CD4-positive, alpha-beta T cell treated with Interleukin-1 beta for 1 hour (primary cell): Measurements from ENCODE around the gene VWA8.
"Not testable (repeated sequence)": the region's sequence is repeated elsewhere in the genome, so short reads cannot be mapped to it uniquely, and the experiment has no call there.

Experiments
- DNase-seq, 2 donors: peaks; one replicate each; pipeline ENCODE4 v3.0.0-alpha.2; 2020 to 2022

VWA8 gene

DNA sequence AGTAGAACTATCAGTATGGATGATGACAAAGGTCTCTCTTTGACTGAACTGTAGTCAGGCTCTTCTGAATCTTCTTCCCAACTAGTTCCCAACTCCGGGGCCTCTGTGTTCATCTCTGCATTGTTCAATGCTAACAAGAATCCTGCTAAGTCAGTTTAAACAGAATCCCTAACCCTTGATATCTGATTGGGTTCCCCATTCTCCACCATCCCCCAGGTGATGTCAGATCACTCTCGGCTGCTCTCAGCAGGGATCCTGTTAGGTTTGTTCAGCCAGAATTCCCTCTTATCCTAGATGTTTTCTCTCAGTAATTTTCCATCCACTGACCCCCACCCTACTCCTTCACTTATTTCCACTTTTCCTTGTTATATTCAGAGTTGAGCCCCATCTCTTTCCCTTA lies 280.0 kb downstream of the VWA8 start:
- no peak for DNase-seq

DNA sequence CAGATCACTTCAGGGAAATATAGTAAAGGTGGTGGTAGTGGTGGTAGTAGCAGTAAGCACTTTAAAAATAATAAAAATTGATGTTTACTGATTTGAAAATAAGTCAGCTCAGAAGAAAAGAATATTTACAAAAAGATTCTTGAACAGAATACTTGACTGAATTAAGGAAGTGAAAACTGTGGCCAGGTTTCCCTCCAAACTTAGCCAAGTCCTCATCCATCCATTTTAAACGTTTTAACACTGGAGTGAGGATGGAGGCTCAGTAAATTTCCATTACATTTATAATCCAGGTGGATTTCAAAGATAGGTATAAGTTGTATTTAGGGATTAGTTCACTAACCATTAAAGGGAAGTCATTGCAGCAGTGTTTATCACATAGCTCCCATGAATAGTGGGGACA lies 282.1 kb downstream of the VWA8 start:
- DNase-seq, result no peak

DNA sequence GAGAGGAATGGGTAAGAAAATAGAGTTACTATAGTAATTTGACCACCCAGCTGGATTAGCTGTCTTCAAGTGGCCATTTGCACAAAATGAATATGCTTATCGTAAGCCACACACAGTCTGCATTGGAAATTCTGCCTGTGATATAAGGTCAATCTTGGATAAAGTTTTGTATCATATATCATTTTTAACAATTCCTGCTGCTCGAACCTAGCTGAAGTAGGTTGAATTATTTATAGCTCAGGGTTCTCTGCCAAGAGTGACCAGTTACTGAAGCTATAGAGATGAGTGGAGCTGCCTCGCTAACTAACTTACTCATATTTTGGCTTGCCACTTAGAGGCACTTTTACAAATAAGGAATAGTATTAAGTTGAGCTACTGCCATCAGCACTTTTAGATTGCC lies 282.7 kb downstream of the VWA8 start:
- DNase-seq, result no peak

DNA sequence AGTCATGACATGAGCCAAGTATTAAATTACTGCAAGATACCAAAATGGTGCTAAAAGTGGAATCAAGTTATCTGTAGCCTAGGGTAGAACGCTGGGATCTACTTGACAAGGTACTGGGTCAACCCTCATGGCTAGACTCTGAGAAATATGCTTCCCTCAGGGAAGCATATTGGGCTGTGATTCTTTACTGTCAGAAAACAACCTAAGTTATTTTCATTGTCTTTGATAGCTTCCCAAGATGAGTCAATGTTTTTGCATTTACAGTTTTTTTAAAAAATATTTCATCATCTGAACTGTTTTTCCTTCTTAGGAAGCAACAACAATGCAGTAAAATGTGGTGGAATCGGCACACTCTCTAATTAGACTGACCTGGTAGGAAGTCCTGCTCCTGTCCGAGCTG lies 285.6 kb downstream of the VWA8 start:
- DNase-seq, result no peak

DNA sequence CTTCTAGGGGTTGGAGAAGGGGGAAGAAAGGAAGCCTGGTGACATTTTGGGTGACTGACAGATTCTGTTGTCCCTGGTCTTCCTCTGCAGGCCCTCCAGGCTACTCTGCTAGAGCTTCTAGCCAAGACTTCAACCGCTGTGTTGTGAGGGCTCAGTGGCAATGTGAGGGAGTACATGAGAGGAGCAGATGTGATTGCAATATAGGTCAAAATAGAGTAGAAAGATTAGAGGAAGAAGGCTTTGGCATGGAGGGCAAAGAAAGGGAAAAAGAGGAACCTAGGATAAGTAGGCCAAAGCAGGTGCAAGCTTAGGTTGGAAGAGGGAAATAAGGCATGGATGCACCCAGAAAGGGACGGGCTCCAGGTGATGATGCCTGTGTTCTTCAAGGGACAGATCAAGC lies 286.7 kb downstream of the VWA8 start:
- no peak for DNase-seq

DNA sequence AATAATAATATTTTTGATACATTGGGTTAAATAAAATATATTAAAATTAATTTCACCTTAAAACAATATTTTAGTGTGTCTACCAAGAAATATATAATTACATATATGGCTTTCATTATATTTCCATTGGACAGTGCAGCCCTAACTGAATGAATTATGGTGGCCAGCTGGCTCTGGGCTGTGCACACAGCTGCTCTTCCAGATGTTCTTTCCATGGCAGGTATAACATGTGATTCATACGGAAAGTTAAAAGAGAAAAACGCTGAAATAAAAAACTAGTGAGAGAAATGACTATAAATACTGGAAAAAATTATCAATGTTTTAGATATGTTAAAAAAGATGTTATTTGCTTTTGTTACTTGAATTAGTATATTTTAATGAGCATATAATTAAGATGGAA lies 287.3 kb downstream of the VWA8 start:
- no peak for DNase-seq

DNA sequence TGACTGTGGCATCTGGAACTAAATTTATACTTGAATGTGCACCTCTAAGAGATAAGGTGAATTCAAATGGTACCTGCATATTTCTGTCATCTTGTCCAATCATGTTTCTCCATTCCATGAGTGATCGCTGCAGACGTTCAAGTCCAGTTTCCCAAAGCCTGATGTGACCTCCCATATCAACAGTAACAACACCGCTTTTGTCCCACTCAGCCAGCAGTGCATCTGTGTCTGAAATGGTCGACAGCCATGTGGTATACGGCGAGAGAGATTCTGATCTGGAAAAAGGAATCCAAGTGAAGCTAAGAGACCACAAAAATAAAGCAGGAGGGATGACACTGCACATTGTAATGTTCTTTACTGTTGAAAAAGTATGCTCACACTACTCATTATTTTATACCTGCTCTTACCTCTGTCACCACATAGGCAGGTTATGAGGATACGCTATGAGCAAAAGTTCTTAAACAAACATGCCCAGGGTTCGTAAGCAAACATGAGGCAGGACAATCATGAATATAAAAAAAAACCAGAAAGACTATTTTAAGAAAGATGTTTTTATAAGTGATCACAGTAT lies 290.0 kb downstream of the VWA8 start:
- DNase-seq, result no peak

DNA sequence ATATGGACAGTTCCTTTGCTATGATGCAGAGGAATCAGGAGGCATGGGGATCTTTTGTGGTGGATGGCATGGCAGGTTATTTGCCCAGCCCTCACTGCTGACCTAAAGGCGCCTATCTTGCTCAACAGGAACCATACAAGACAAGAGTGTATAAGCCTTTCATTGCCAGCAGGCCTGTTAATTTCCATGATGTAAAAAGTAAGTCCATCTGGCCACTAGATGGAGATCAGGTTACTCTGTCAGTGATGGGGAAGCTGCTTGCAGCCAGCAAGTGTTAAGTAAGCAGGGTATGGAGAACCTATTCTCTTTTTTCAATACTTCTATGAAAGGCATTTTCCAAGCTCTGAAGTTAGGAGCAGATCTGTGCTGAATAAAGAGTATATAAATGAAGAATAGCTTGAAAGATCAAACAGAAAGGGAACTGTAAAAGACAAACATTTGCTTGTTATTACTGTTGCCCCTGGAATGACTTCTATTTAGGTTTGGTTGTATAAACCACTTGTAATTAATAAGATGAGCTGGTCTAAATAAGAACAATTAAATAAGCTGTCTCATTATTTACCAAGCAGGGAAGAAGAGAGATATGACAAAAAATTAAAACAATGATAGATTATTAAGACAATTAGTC lies 292.7 kb downstream of the VWA8 start:
- DNase-seq, result peak; percentile 35 to 63

DNA sequence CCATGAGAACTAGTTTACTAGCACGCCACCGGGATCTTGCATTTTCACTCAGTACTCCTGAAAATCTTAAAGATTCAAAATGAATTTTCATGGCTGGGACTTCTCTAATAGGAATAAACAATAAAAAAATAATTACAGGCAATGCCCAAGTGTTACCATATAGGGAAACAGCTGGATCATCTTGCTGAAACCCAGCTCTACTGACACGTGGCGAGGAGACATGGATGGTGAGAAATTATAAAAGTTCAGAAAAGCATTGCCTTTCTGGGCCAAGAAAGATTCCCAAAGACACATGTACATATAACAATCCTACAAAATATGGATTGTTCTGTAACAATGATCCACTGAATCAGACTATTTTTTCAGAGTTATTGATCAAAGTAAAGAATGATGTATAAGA lies 294.3 kb downstream of the VWA8 start:
- DNase-seq, result no peak

DNA sequence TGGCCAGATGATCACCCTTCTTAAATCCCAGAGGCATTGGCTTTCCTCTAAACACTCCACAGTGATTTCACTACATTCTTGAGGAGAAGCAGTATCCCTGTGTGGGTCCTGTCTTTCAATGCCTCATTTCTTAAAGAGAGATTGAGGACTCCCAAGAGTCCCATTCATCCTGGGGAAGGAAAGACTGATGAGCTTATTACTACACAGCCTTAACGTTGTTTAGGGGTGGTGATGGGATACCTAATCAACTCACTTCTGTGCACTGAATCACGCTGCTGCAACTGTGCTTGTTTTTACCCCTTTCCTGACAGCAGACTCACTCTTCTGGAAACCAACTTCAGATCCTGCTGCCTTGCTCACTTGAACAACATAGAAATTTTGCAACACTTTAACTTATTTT lies 300.5 kb downstream of the VWA8 start:
- DNase-seq, result no peak

DNA sequence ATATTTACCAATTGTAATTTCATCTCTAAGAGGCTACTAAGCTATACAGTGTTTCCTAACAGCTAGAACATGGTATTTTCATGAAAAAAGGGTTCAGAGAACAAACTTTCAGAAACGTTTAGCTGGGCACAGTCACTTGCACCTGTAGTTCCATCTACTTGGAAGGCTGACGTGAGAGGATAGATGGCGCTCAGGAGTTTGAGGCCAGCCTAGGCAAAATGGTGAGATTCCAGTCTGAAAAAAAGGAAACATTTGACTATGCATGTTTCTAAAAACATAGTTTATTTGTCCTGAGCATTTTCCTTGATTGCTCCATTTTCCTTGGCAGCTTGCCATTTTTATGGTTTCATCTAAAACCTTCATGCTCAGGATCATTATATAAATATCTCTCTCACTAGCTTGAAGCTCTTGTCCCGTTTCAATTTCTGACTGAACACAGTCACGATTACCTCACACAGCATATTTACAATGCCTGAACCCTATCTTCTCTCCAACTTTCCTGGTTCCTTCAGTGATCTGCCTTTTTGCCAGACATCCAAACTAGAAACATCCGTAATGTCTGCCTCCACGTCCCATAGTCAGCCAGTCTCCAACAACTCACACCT lies 302.8 kb downstream of the VWA8 start:
- no peak for DNase-seq

DNA sequence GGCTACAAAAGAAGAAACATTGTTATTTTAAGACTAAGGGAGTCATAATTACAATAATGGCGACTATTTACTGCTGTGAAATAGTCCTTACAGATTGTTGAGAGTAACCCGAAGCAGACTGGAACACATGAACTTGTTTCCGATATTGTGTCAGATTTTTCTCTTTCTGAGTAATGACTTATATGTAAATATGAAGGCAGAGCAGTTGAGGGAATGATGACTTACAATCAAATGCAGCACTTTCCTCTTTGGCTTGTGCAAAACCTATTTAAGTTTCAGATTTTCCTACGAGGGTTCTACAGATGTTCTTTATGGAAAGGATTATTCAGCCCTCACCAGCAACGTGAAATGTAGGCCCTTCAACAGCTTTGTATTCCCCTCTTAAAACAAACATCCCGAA lies 304.9 kb downstream of the VWA8 start:
- DNase-seq, result no peak

DNA sequence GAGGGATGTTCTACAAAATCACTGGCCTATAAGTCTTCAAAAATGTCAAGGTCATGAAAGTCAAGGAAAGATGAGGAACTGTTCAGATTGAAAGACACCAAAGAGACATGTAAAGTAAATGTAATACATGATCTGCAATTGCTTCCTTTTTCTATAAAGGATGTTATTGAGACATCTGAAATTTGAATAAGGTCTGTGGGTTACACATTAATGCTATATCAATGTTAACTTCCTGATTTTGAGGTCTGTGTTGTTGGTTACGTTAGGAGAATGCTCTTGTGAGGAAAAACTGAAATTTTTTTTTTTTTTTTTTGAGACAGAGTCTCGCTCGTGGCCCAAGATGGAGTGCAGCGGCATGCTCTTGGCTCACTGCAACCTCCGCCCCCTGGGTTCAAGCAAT lies 306.1 kb downstream of the VWA8 start:
- DNase-seq, result no peak

DNA sequence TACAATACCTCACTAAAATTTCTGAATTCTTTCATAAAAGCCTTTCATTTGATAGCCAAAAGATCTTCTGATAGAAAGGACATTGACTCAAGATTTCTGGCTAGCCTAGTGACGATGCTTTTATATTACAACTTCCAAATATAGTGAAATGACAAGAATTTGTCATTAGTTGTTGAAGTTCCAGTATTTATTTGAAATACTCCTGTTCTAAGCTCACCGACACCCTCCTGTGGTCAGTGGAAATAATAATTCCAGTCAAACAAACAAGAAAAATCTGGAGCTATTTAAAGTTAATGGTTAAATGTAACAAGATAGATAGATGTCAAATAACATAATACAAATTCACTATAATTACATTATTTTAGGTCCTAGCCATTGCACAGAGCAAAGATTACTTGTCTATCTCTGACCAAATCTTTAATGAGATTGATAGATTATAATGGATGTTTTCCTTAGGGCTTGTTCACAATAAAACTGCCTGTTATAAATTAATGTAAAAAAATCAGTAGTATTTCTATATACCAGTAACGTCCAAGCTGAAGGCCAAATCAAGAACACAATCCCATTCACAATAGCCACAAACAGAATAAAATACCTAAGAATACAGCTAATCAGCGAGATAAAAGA lies 308.1 kb downstream of the VWA8 start:
- peak; percentile 24 to 59 for DNase-seq

DNA sequence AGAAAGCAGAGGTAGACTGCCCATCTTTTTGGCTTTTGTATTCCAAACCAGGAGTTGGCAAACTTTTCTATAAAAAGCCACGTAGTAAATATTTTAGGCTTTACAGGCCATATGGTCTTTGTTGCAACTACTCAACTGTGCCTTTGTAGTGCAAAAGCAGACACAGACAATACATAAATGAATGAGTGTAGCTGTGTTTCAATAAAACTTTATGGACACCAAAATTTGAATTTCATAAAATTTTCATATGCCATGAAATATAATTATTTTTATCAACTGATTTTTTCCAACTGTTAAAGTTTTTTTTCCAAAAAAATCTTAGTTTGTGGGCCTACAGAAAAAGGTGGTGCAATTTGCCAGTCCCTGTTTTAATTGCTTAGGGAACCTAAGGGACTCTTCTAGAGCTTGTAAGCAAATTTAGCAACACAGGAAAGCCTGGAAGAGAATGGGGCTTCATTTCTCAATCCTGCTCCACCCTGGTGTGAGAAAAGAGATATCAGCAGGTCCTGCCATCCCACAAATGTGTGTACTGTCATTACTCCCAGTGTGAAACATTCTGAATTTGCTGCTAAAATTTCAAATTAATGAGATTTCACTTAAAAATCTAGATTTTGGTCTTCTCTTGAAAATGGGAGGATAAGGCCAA lies 309.4 kb downstream of the VWA8 start:
- no peak for DNase-seq

DNA sequence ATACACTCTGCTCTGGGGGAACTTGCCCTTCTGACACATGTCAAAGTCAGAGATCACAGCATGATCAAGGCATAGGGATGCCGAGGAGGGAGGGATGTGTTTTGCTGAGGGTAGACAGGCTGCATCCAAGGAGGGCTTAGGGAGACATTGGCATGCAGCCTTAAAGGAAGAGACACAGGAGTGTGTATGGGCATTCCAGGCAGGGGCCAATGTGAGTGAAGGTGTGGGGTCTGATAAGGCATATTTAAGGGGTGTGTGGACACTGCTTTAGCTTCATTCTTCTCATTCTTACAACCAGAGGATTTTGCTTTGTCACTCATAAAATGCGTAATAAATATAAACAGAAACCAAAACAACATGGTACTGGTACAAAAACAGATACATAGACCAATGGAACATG lies 310.2 kb downstream of the VWA8 start:
- DNase-seq, result no peak

DNA sequence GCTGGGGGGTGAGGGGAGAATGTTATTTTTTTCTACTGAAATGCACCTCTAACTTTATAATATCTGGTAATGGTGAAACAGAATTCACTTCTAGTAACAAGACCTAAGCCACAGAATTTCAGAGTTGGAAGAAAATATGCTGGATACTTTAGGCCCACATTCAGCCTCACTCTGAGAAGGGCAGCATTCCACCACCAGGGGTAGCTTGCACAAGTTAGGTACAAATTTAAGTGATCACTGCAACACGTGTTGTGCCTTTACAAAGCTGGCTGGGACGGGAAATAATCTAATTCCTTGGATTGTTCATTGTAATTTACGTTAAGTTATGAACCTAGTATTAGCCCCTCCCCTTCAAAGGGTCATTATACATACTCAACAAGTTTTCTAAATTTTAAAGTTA lies 311.2 kb downstream of the VWA8 start:
- DNase-seq, result no peak

DNA sequence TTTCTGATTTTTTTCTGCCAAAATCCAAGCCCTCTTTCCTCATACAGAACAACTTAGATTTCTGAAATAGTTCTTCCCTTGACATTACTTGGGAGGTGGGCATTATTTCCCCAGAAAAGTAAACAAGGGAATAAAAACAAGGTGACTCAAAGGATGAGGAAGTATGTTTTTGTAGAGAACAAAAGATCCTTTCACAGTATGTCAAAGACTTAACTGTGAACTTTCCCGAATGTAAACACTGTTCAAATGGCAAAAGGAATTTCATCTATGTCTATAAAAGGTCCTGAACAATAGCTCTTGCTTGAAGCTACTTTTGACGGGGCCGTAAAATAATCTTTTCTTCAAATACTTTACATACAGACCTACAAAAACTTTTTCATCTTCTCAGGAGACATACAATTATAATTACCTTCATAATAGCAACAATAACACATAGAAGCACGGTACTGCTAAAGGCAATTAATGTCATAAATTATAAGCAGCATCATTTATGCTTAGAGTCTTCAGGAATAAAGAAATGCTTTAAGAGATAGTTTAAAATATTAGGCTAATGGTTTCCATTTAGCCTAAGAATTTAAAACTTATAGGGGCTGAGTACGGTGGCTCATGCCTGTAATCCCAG lies 312.5 kb downstream of the VWA8 start:
- no peak for DNase-seq

DNA sequence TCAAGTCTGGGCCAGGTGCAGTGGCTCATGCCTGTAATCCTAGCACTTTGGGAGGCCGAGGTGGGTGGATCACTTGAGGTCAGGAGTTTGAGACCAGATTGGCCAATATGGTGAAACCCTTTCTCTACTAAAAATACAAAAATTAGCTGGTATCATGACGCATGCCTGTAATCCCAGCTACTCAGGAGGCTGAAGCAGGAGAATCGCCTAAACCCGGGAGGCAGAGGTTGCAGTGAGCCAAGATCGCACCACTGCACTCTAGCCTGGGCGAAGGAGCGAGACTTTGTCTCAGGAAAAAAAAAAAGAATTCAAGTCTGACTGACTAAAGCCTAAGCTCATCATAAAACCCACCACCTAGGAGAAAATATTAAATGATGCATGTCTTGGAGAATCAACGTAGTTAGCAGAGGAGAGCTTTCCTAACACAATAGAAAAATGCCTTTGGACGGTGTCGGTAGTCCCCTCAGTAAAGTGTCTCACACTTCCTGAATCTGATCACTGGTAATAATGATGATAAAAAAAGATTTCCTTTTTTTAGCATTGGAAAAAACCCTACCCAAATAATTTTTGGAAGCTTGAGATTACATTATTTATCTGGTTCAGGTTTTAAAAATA lies 313.1 kb downstream of the VWA8 start:
- DNase-seq, result not testable (repeated sequence)

DNA sequence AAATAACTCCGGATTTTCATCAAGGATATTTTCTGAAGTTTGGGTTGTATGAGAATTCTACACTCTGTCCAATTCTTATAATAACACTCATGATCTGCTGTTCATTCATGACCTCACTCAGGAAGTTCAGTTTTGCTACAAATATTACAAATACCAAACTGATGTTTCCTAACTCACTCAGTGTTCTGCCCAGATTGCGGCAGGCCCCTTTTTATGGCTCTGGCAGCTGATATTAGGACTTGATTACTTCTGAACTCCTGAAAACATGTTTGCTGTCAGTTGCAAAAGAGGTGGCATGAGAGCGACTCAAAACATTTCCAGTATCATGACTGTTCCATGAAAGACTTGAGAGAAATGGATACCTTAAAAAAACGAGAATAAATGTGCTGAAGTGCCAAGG lies 315.6 kb downstream of the VWA8 start:
- DNase-seq, result no peak

DNA sequence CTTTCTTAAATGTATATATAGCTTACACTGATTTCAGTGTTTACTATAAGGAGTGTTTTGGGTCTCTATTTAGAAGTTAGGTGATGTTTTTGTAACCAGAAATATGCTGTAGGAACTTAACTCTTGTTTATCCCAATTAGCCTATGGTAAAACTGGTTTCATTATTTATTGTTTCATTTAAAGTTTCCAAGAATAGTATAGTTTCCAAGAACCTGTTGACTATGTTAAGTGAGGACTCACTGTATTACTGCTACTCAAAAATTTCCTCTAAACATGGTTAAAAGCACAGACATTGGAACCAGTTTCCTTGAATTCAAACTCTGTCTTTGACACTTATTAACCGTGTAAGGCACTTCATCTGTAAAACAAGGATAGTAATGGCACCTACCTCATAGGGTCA lies 316.2 kb downstream of the VWA8 start:
- DNase-seq, result no peak

DNA sequence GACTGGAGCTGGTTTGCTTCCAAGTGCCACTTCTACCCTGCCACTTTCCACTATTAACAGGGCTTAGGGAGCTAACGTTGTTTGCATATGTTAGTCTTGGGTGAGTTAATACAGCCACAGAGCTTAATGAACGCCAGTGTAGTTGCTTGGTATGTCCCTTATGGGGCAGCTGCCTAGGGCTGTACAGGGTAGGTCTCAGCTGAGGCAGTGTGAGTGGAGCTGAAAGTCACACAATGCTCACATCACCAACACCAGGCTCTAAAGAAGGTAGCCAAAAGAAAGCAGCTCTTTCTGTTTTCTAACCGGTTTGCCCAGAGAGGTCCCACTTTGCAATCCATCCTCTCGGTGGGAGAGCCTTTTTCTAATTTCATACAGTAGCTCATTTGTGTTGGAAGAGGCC lies 317.4 kb downstream of the VWA8 start:
- DNase-seq, result no peak

DNA sequence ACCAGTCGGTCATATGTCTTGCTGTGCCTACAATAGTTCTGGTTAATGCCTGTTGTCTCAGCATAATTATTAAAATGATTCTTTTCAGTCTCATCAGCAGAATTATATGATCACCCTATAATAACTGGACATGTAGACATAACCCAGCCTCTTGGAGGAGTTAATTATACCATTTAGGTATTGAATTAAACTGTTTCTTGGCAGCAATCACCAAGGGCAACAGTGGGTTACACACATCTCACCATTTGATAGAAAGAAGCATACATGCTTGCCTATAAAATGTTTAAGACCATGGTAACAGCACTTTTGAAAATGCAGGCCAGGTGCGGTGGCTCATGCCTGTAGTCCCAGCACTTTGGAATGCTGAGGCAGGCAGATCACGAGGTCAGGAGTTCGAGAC lies 318.9 kb downstream of the VWA8 start:
- DNase-seq, result no peak
